H9 (cell line): Measurements from ENCODE around the gene STK10. TPM values are rescaled to one million over a fixed set of nuclear protein-coding genes. Genes with fewer than 3 reads are reported as not detected.

Experiments
- DNase-seq: peaks from one replicate; pipeline ENCODE4 v3.0.0-alpha.2; 2017
- H2AFZ ChIP-seq: one replicate; pipeline ENCODE4 v1.6.1; 2013; ENCODE audit warnings: mild to moderate bottlenecking, low read length, control low read depth, moderate library complexity
- H2AK5ac ChIP-seq: 2 replicates; pipeline ENCODE4 v1.6.1; 2013; ENCODE audit warnings: low read length, control low read depth, mixed read lengths; ENCODE audit not compliant: insufficient read length
- H2BK120ac ChIP-seq: one replicate; pipeline ENCODE4 v1.6.1; 2013; ENCODE audit warnings: low read depth, mild to moderate bottlenecking, low read length, control low read depth, inconsistent platforms; ENCODE audit not compliant: poor library complexity, severe bottlenecking
- H2BK12ac ChIP-seq: 2 replicates; pipeline ENCODE4 v1.6.1; 2013; ENCODE audit warnings: low read length, control low read depth, mixed read lengths, low read depth; ENCODE audit not compliant: insufficient read length
- H2BK15ac ChIP-seq: 2 replicates; pipeline ENCODE4 v1.6.1; 2013; ENCODE audit warnings: low read depth, low read length, control low read depth
- H2BK20ac ChIP-seq: one replicate; pipeline ENCODE4 v1.6.1; 2013; ENCODE audit warnings: low read depth, mild to moderate bottlenecking, low read length, control low read depth, inconsistent platforms; ENCODE audit not compliant: poor library complexity, severe bottlenecking
- H2BK5ac ChIP-seq: 2 replicates; pipeline ENCODE4 v1.6.1; 2013; ENCODE audit warnings: low read length, control low read depth, mixed read lengths; ENCODE audit not compliant: insufficient read length
- H3K14ac ChIP-seq: 2 replicates; pipeline ENCODE4 v1.6.1; 2013; ENCODE audit warnings: low read length, control low read depth; ENCODE audit not compliant: insufficient read depth
- H3K18ac ChIP-seq: 2 replicates; pipeline ENCODE4 v1.6.1; 2013; ENCODE audit warnings: low read depth, mild to moderate bottlenecking, mixed read lengths, low read length, control low read depth; ENCODE audit not compliant: insufficient read length
- H3K23ac ChIP-seq: 2 replicates; pipeline ENCODE4 v1.6.1; 2013; ENCODE audit warnings: low read length, control low read depth, mixed read lengths, low read depth; ENCODE audit not compliant: insufficient read length
- H3K23me2 ChIP-seq: 2 replicates; pipeline ENCODE4 v1.6.1; 2013; ENCODE audit warnings: low read depth, mild to moderate bottlenecking, mixed read lengths, low read length, control low read depth; ENCODE audit not compliant: insufficient read length, poor library complexity, severe bottlenecking
- H3K27ac ChIP-seq: 2 replicates; pipeline ENCODE4 v1.5.1; 2013; ENCODE audit warnings: low read length, control low read depth, mixed read lengths, low read depth; ENCODE audit not compliant: insufficient read length
- H3K27me3 ChIP-seq: 2 replicates; pipeline ENCODE4 v1.6.1; 2013; ENCODE audit warnings: low read length, control low read depth, inconsistent platforms; ENCODE audit not compliant: insufficient read depth
- H3K4ac ChIP-seq: 2 replicates; pipeline ENCODE4 v1.6.1; 2013; ENCODE audit warnings: low read depth, mild to moderate bottlenecking, control low read depth, inconsistent platforms, low read length, moderate library complexity
- H3K4me1 ChIP-seq: 2 replicates; pipeline ENCODE4 v1.6.1; 2013; ENCODE audit warnings: low read length, control low read depth, inconsistent platforms; ENCODE audit not compliant: insufficient read depth
- H3K4me2 ChIP-seq: 2 replicates; pipeline ENCODE4 v1.6.1; 2013; ENCODE audit warnings: low read length, control low read depth, mixed read lengths; ENCODE audit not compliant: insufficient read length, insufficient read depth
- H3K56ac ChIP-seq: 2 replicates; pipeline ENCODE4 v1.6.1; 2013; ENCODE audit warnings: low read depth, mild to moderate bottlenecking, mixed read lengths, low read length, control low read depth; ENCODE audit not compliant: insufficient read length
- H3K79me1 ChIP-seq: 2 replicates; pipeline ENCODE4 v1.6.1; 2013; ENCODE audit warnings: low read depth, mild to moderate bottlenecking, moderate library complexity, low read length, control low read depth, inconsistent platforms; ENCODE audit not compliant: insufficient read depth, poor library complexity, severe bottlenecking
- H3K79me2 ChIP-seq: 2 replicates; pipeline ENCODE4 v1.6.1; 2013; ENCODE audit warnings: low read length, control low read depth, inconsistent platforms; ENCODE audit not compliant: insufficient read depth
- H3K9ac ChIP-seq: 2 replicates; pipeline ENCODE4 v1.6.1; 2013; ENCODE audit warnings: low read length, control low read depth, mixed read lengths; ENCODE audit not compliant: insufficient read length; ENCODE audit errors: extremely low read depth
- H3K9me3 ChIP-seq: one replicate; pipeline ENCODE4 v1.6.1; 2013; ENCODE audit warnings: low read depth, low read length, inconsistent platforms; ENCODE audit not compliant: control insufficient read depth
- H3T11ph ChIP-seq: one replicate; pipeline ENCODE4 v1.6.1; 2013; ENCODE audit warnings: mild to moderate bottlenecking, low read length, control low read depth, inconsistent platforms
- H4K20me1 ChIP-seq: one replicate; pipeline ENCODE4 v1.6.1; 2013; ENCODE audit not compliant: control insufficient read depth, insufficient read length, insufficient read depth
- H4K5ac ChIP-seq: 2 replicates; pipeline ENCODE4 v1.6.1; 2013; ENCODE audit warnings: low read depth, mild to moderate bottlenecking, mixed read lengths, low read length, control low read depth; ENCODE audit not compliant: insufficient read length
- H4K8ac ChIP-seq: replicated peaks from 2 replicates; pipeline ENCODE4 v1.6.1; 2013; ENCODE audit warnings: low read length, control low read depth, mixed read lengths, low read depth; ENCODE audit not compliant: insufficient read length
- H4K91ac ChIP-seq: 2 replicates; pipeline ENCODE4 v1.6.1; 2013; ENCODE audit warnings: low read depth, mild to moderate bottlenecking, moderate library complexity, mixed read lengths, low read length, control low read depth; ENCODE audit not compliant: insufficient read length
- H3K27ac Mint-ChIP-seq, 3 experiments: 2 replicates in 2 of 3; 3 replicates in 1 of 3; pipeline ENCODE4 v1.8.0; 2020 to 2021; ENCODE audit warnings: mixed read lengths in 3 of 3, mild to moderate bottlenecking in 1 of 3, moderate library complexity in 1 of 3
- H3K27me3 Mint-ChIP-seq: 2 replicates; pipeline ENCODE4 v1.8.0; 2021; ENCODE audit warnings: low read depth, mild to moderate bottlenecking, moderate library complexity, mixed read lengths
- H3K36me3 Mint-ChIP-seq, 3 experiments: 2 replicates in 2 of 3; 3 replicates in 1 of 3; pipeline ENCODE4 v1.8.0; 2020 to 2021; ENCODE audit warnings: low read depth in 3 of 3, mixed read lengths in 3 of 3; ENCODE audit not compliant: insufficient read depth in 1 of 3
- H3K4me1 Mint-ChIP-seq, 2 experiments: 2 replicates each; pipeline ENCODE4 v1.8.0; 2020; ENCODE audit warnings: mixed read lengths in 2 of 2
- H3K4me3 Mint-ChIP-seq, 2 experiments: 2 replicates in 1 of 2; 3 replicates in 1 of 2; pipeline ENCODE4 v1.8.0; 2020 to 2021; ENCODE audit warnings: mild to moderate bottlenecking in 2 of 2, mixed read lengths in 2 of 2, moderate library complexity in 1 of 2
- H3K9me3 Mint-ChIP-seq, 2 experiments: 2 replicates in 1 of 2; 3 replicates in 1 of 2; pipeline ENCODE4 v1.8.0; 2020; ENCODE audit warnings: mild to moderate bottlenecking in 2 of 2, mixed read lengths in 2 of 2, moderate library complexity in 1 of 2
- CTCF ChIP-seq: fragments of 200-600 bp; sonication (generic); conservative IDR thresholded peaks from 3 replicates; pipeline ENCODE4 v1.8.0; 2021; ENCODE audit warnings: antibody characterized with exemption, mild to moderate bottlenecking
- WGBS: extraction: QIAGEN DNeasy Blood & Tissue Kit; methylation state at CpG from one replicate; pipeline ENCODE4 v1.1.7; 2013; ENCODE audit warnings: missing lambda C conversion rate, low lambda C conversion rate, mixed read lengths; ENCODE audit not compliant: insufficient read length; ENCODE audit errors: extremely low coverage; 5-methylcytosine and 5-hydroxymethylcytosine counted together
- total RNA-seq: library from RNA; stranded (reverse); gene quantifications from 2 replicates; pipeline ENCODE4 v1.2.1, GENCODE V29; 2021

Gene STK10
- total RNA-seq, 1 experiment from 2014 or later, result 14.6 TPM

- no peaks in the 10 kb centered on the region for H3K9me3 Mint-ChIP-seq
- H4K5ac ChIP-seq, result no peak overlapping the region
- no peaks in the 10 kb centered on the region for H3K27me3 Mint-ChIP-seq
Measured at GRCh38 chr5:172098883-172099282, 89.1 kb downstream of the STK10 start.

More at GRCh38 chr5:172098883-172099282, 89.1 kb downstream of the STK10 start:
- Histone ChIP-seq H2BK12ac (no peak overlapping the region), H2BK15ac (no peak overlapping the region), H3K56ac (no peak overlapping the region), H3K4me2 (no peak overlapping the region), H3K27ac (no peak overlapping the region), H3K23me2 (no peaks in the 10 kb centered on the region), H3K27me3 (no peaks in the 10 kb centered on the region), H4K91ac (no peak overlapping the region), H3K9ac (no peak overlapping the region), H2BK20ac (no peak overlapping the region), H3K14ac (no peak overlapping the region), H3K4ac (no peak overlapping the region), H3K9me3 (no peaks in the 10 kb centered on the region), H3K79me1 (no peaks in the 10 kb centered on the region), H3K18ac (no peak overlapping the region), H3K79me2 (no peaks in the 10 kb centered on the region), H3K23ac (no peak overlapping the region), H2BK120ac (no peak overlapping the region), H2AFZ (no peak overlapping the region), H4K8ac (peak overlapping the region; percentile 95), H3K4me1 (peaks cover 5% of the 10 kb centered on the region; the same call in 1 of the 2 replicates), H3T11ph (no peak overlapping the region), H2BK5ac (no peak overlapping the region), H4K20me1 (no peaks in the 10 kb centered on the region), H2AK5ac (no peak overlapping the region)
- no peak for DNase-seq
- H3K36me3 Mint-ChIP-seq, result peaks cover 6 to 10% (median 7%) of the 10 kb centered on the region in 3 experiments; a peak in 5 of 7 replicates
- no peak for TF ChIP-seq CTCF
- peaks cover 34 to 35% of the 10 kb centered on the region in 2 experiments for H3K4me1 Mint-ChIP-seq
- WGBS, result 67% methylated on average over 1 of the region's 4 CpGs
- no peak overlapping the region for H3K27ac Mint-ChIP-seq
- no peak overlapping the region; a peak in 1 of 5 replicates for H3K4me3 Mint-ChIP-seq
